Measurements from ENCODE around the gene PRDM9. TPM values are rescaled to one million over a fixed set of nuclear protein-coding genes. Genes with fewer than 3 reads are reported as not detected.
"Not testable (repeated sequence)": the region's sequence is repeated elsewhere in the genome, so short reads cannot be mapped to it uniquely, and the experiment has no call there.

The PRDM9 gene
- total RNA-seq: under 0.01 TPM

DNA sequence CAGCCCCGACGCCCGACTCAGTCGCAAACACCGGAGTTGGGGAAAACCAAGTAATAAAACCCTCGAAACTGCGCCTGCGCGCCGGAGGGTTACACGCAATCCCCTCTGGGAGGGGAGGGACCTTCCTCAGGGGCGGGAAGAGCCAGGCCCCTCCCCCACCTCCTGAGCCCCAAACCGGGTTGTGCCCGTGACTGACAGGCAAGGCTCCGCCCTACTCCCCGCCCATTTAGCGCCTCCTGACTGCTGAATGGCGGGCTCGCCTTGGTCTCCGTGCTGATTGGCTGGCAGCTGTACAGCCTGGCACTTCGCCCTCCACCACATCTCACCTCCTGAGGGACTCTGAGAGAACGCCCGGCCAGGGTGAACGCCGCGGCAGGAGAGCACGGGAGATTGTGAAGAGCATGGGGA lies at the start of gene PRDM9:
Gene PRDM9, plus strand, starts transcription at position 332 of the 408 bp plus-strand sequence. CDS start 1,425 bp downstream, outside the sequence.
- DNase-seq (ENCODE audit: low read depth in 2 of 3, low spot score in 2 of 3): peak in 2 of 3 donors; percentile 32 to 75

DNA sequence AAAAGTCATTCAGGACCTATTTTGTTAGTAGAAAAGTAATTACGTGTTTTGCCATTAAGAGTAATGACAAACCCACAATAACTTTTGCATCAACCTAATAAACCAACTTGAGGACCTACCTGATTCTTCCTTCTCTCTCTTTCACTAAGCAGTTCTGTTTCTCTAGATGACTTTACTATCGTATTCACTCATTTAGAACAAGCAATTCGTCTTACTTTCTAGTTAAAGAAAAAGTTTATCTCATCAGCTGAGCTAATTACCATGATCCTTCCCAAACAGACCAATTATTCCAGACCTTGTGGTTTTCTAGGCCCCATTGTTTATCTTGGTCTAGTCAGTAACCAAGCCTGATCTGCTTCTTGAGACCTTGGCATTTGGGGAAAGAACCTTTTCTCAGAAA lies 49.6 kb upstream of the PRDM9 start:
- no peak for DNase-seq (ENCODE audit: low read depth in 2 of 3, low spot score in 2 of 3)

- no peak for DNase-seq (ENCODE audit: low read depth in 2 of 3, low spot score in 2 of 3)
These were observed 48.2 kb upstream of the PRDM9 start for GRCh38 chr5:23459214-23459613.

DNA sequence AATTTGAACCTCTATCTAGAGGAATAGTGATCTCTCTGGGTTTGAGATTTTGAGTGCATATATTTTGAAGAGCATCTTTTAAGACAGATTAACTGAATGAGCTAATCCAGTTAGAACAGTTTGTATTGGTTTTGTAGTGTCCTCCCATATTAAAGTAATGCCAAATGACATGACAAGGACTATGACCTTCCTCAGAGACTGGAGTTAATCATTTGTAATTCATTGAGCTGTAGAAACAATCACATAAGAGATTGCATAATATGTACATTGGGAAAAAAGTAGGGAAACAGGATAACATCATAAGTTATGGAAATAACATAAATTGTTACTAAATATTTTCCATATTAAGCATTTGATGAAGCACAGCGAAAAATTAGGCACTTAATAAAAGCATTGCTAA lies 45.8 kb upstream of the PRDM9 start:
- DNase-seq (ENCODE audit: low read depth in 2 of 3, low spot score in 2 of 3): no peak

GRCh38 chr5:23466401-23466912 lies 41.0 kb upstream of the PRDM9 start:
- no peak for DNase-seq (ENCODE audit: low read depth in 2 of 3, low spot score in 2 of 3)

- DNase-seq (ENCODE audit: low read depth in 2 of 3, low spot score in 2 of 3): no peak
These were observed 38.8 kb upstream of the PRDM9 start for GRCh38 chr5:23468658-23469057.

GRCh38 chr5:23473915-23474314 lies 33.5 kb upstream of the PRDM9 start:
- DNase-seq (ENCODE audit: low read depth in 2 of 3, low spot score in 2 of 3): no peak

GRCh38 chr5:23474315-23474714 lies 33.1 kb upstream of the PRDM9 start:
- DNase-seq (ENCODE audit: low read depth in 2 of 3, low spot score in 2 of 3): no peak

DNA sequence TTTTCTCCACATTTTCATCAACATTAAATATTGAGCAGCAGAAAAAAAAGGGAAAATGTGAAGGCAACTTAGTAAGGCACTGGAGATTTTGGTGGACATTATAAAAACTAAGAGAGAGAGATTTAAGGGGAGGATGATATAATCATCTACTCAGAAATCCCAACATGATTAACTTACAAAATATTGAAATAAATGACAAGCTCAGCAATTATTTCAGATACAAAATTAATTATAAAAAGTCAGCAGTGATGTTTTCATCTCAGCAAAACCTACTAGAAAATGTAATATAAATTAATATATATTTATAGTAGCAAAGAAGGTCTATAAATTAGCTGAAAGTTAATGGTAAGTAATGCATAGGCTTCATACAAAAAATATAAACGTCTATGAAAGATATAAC lies 30.8 kb upstream of the PRDM9 start:
- DNase-seq (ENCODE audit: low read depth in 2 of 3, low spot score in 2 of 3): no peak

DNA sequence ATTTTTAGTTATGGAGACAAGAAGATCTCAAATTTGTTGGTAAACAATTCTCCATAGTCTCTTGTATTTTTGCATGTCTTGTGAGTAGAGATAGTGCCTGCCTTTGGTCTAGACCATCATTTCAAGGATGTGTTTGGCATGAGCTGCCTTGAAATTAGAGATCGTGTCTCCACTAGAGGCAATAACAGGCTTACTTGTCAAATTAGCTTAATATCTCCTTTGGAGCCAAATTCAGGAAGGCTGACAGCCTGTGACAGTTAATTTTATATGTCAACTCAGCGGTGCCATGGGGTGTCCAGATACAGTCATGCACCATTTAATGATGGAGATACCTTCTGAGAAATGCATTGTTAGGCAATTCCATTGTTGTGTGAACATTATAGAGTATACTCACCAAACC lies 24.8 kb upstream of the PRDM9 start:
- no peak for DNase-seq (ENCODE audit: low read depth in 2 of 3, low spot score in 2 of 3)

GRCh38 chr5:23483090-23483489 lies 24.3 kb upstream of the PRDM9 start:
- DNase-seq (ENCODE audit: low read depth in 2 of 3, low spot score in 2 of 3): no peak

DNA sequence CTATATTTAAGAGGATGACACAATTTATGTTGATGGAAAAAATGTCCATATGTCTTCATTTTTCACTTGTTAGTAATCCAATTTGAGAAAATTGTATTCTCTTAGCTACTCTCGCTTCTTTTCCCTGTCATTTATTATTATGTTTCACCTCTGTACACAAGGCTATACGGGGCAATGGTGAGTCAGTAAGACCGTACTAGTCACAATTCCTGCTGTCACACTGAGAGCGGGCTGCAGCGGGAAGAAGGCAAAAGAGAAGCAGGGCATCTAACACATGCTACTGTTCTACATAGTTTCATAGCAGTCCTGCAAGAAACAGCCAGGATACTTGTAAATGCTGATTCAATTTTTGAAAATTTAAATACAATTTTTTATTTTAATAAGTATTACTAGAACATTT lies 23.3 kb upstream of the PRDM9 start:
- DNase-seq (ENCODE audit: low read depth in 2 of 3, low spot score in 2 of 3): no peak

- DNase-seq (ENCODE audit: low read depth in 2 of 3, low spot score in 2 of 3): not testable (repeated sequence)
These were observed 21.2 kb upstream of the PRDM9 start for GRCh38 chr5:23486227-23486626.

DNA sequence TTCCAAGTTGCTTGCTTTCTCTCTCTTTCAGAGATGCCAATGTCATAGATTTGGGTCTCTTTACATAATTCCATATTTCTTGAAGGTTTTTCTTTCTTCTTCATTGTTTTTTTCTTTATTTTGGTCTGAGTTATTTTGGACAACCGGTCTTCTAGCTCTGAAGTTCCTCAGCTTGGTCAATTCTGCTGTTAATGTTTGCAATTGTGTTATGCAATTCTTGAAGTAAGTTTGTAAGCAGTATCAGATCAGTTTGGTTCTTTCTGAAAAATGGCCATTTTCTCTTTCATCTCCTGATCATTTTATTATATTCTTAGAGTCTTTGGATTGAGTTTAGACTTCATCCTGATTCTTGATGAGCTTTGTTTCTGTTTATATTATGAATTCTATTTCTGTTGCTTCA lies 16.4 kb upstream of the PRDM9 start:
- no peak for DNase-seq (ENCODE audit: low read depth in 2 of 3, low spot score in 2 of 3)

- DNase-seq (ENCODE audit: low read depth in 2 of 3, low spot score in 2 of 3): no peak
These were observed 12.9 kb upstream of the PRDM9 start for GRCh38 chr5:23494558-23494957.

- DNase-seq (ENCODE audit: low read depth in 2 of 3, low spot score in 2 of 3): no peak
These were observed 10.8 kb upstream of the PRDM9 start for GRCh38 chr5:23496576-23496975.

- peak in 2 of 3 donors; percentile 8 to 37 for DNase-seq (ENCODE audit: low read depth in 2 of 3, low spot score in 2 of 3)
These were observed 826 bp upstream of the PRDM9 start for GRCh38 chr5:23506329-23507236.

DNA sequence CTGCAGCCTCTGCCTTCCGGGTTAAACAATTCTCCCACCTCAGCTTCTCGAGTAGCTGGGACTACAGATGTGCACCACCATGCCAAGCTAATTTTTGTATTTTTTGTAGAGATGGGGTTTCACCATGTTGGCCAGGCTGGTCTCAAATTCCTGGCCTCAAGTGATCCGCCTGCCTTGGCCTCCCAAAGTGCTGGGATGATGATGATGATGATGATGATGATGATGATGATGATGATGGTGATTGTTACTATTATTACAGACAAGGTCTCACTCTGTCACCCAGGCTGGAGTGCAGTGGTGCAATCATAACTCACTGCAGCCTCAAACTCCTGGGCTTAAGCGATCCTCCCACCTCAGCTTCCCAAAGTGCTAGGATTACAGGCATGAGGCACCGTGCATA lies 3.0 kb downstream of the PRDM9 start:
- not testable (repeated sequence) for DNase-seq (ENCODE audit: low read depth in 2 of 3, low spot score in 2 of 3)

DNA sequence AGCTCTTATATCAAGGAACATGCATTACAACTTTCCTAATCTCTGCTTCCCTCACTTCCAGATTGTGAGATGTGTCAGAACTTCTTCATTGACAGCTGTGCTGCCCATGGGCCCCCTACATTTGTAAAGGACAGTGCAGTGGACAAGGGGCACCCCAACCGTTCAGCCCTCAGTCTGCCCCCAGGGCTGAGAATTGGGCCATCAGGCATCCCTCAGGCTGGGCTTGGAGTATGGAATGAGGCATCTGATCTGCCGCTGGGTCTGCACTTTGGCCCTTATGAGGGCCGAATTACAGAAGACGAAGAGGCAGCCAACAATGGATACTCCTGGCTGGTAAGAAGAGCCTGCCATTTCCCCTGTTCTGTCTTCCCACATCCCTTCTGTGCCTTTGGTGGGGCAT lies 15.1 kb downstream of the PRDM9 start:
- no peak for DNase-seq (ENCODE audit: low read depth in 2 of 3, low spot score in 2 of 3)

GRCh38 chr5:23523031-23523430 lies 15.6 kb downstream of the PRDM9 start:
- no peak for DNase-seq (ENCODE audit: low read depth in 2 of 3, low spot score in 2 of 3)

DNA sequence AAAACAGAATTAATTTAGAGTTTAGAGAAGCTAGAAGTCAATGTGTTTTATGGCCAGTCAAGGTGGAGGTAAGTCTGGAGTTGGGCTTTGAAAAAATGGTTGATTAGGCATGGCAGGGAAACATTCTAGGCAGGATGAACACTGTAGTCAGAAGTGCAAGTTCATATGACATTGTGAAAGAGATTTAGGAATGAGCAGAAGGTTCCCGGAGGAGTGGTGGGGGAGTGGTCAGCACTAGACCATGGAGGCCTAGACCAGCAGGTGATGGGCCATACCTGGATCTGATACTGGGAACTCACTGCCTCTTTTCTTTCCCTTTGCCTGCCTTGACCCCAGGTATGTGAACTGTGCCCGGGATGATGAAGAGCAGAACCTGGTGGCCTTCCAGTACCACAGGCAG lies 16.6 kb downstream of the PRDM9 start:
- no peak for DNase-seq (ENCODE audit: low read depth in 2 of 3, low spot score in 2 of 3)

DNA sequence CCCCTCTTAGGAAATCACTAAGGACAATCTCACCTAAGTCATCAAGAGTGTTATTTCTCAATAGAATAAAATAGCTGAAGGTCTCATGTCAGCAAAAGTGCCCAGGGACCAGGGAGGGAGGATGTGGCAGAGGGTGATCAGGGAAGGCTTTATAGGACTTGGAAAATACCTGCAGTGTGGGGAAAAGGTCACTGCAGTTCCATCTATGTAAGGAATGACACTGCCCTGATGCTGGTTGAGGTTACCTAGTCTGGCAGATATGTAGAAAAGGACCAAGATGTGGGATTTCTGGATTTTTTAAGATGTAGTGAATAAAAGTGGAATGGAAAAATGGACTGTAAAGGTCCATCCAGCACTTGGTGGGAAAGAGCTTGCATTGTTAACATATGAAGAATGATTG lies 18.3 kb downstream of the PRDM9 start:
- DNase-seq (ENCODE audit: low read depth in 2 of 3, low spot score in 2 of 3): no peak

Measured in hematopoietic multipotent progenitor cell (in vitro differentiated cells).